PC-3 (cell line): ENCODE measurements around the gene PRPH. TPM values are rescaled to one million over a fixed set of nuclear protein-coding genes. Genes with fewer than 3 reads are reported as not detected.

Source experiments
- ATAC-seq: fragments of 200-7000 bp; cut with Tn5 transposase; 2 replicates; pipeline ENCODE4 v1.9.1; 2020; ENCODE audit warnings: mild to moderate bottlenecking, moderate library complexity
- BruUV-seq: library from RNA; stranded (reverse); fragments of 400-500 nt; replicated peaks from 2 replicates; lab custom pipeline; 2021; lab: Mats Ljungman, UMichigan
- CTCF ChIA-PET: fragments of 300-600 bp; sonication (Branson Sonifier 250); formaldehyde crosslinking; loops from one replicate; lab custom pipeline; 2022; ENCODE audit warnings: antibody characterized with exemption; lab: Charles Lee
- POLR2A ChIA-PET: fragments of 300-600 bp; sonication (Branson Sonifier 250); formaldehyde crosslinking; loops from one replicate; lab custom pipeline; 2022; ENCODE audit warnings: antibody characterized with exemption; ENCODE audit not compliant: unreplicated experiment; lab: Charles Lee
- DNase-seq: peaks from one replicate; pipeline ENCODE4 v3.0.0-alpha.2; 2015
- H2AFZ ChIP-seq: fragments of 300-600 bp; sonication (generic); 2 replicates; pipeline ENCODE4 v1.6.0; 2016; ENCODE audit warnings: antibody characterized with exemption, low read length
- H3F3A ChIP-seq: fragments of 300-600 bp; sonication (generic); one replicate; pipeline ENCODE4 v1.6.0; 2017; ENCODE audit warnings: antibody characterized with exemption, low read length, control low read depth, mild to moderate bottlenecking; ENCODE audit not compliant: unreplicated experiment
- H3K27ac ChIP-seq: fragments of 300-600 bp; sonication (generic); 2 replicates; pipeline ENCODE4 v1.5.1; 2016; ENCODE audit warnings: mild to moderate bottlenecking, low read length
- H3K27me3 ChIP-seq: fragments of 300-600 bp; sonication (generic); 2 replicates; pipeline ENCODE4 v1.6.1; 2016; ENCODE audit warnings: low read length, mixed read lengths
- H3K36me3 ChIP-seq: fragments of 300-600 bp; sonication (generic); 2 replicates; pipeline ENCODE4 v1.6.1; 2016; ENCODE audit warnings: low read depth, mixed run types, low read length, mixed read lengths
- H3K4me1 ChIP-seq: fragments of 300-600 bp; sonication (generic); 2 replicates; pipeline ENCODE4 v1.5.1; 2016; ENCODE audit warnings: low read length; ENCODE audit not compliant: insufficient read depth
- H3K4me2 ChIP-seq: fragments of 300-600 bp; sonication (generic); 2 replicates; pipeline ENCODE4 v1.6.0; 2016; ENCODE audit warnings: low read length
- H3K4me3 ChIP-seq: fragments of 300-600 bp; sonication (generic); 2 replicates; pipeline ENCODE4 v1.5.1; 2016; ENCODE audit warnings: mild to moderate bottlenecking, low read length, mixed read lengths
- H3K79me2 ChIP-seq: fragments of 300-600 bp; sonication (generic); 2 replicates; pipeline ENCODE4 v1.6.1; 2017; ENCODE audit warnings: low read length, mixed read lengths
- H3K9ac ChIP-seq: fragments of 300-600 bp; sonication (generic); 2 replicates; pipeline ENCODE4 v1.6.0; 2016; ENCODE audit warnings: mild to moderate bottlenecking, low read length
- H3K9me2 ChIP-seq: fragments of 300-600 bp; sonication (generic); replicated peaks from 2 replicates; pipeline ENCODE4 v1.6.1; 2016; ENCODE audit warnings: mixed run types, low read length, mixed read lengths
- H3K9me3 ChIP-seq: fragments of 300-600 bp; sonication (generic); 2 replicates; pipeline ENCODE4 v1.6.1; 2016; ENCODE audit warnings: low read length, mixed read lengths
- H4K20me1 ChIP-seq: fragments of 300-600 bp; sonication (generic); 2 replicates; pipeline ENCODE4 v1.6.1; 2016; ENCODE audit warnings: low read length, mixed read lengths
- EZH2 ChIP-seq: fragments of 300-600 bp; sonication (generic); IDR thresholded peaks from one replicate; pipeline ENCODE4 v1.6.1; 2017; ENCODE audit warnings: antibody characterized with exemption, mild to moderate bottlenecking, low read length; ENCODE audit not compliant: unreplicated experiment
- EZH2phosphoT487 ChIP-seq: fragments of 300-600 bp; sonication (generic); IDR thresholded peaks from 2 replicates; pipeline ENCODE4 v1.6.1; 2018; ENCODE audit warnings: mild to moderate bottlenecking, antibody characterized with exemption, low read length, borderline replicate concordance
- intact Hi-C: fragments of 100-400 bp; cut with micrococcal nuclease; formaldehyde crosslinking; loops from 2 replicates; pipeline ENCODE4 v1.9.0; 2023
- total RNA-seq: library from RNA; depleted of rRNA; stranded (reverse); fragments of >200 nt; gene quantifications from 2 replicates; pipeline ENCODE4 v1.2.3, GENCODE V29; 2014
- TF ChIP-seq, protein P1 (sequence below): fragments of 300-600 bp; sonication (generic); conservative IDR thresholded peaks from 2 replicates; pipeline ENCODE4 v1.5.1; 2017; ENCODE audit warnings: antibody characterized with exemption, low read depth, mild to moderate bottlenecking, low read length

The PRPH gene
- total RNA-seq, 1 experiment from 2014 or later, result 0.15 TPM

DNA sequence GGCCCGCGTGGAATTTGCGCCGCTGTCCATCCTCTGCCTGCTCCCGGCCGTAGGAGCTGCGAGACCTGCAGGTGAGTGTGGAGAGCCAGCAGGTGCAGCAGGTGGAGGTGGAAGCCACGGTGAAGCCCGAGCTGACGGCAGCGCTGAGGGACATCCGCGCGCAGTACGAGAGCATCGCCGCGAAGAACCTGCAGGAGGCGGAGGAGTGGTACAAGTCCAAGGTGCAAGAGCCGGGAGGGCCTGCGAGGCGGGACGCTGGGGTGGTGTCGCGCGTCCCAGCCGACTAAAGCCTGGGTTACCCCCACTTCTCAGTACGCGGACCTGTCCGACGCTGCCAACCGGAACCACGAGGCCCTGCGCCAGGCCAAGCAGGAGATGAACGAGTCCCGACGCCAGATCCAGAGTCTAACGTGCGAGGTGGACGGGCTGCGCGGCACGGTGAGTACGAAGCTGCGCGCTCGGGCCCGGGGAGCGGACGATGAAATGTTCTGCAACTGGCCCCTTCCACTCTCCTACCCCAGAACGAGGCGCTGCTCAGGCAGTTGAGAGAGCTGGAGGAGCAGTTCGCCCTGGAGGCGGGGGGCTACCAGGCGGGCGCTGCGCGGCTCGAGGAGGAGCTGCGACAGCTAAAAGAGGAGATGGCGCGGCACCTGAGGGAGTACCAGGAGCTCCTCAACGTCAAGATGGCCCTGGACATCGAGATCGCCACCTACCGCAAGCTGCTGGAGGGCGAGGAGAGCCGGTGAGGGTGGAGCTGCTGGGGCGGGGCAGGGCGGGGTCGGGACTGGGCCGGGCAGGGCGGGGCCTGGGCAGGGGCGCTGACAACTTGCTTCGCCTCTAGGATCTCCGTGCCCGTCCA, 2.1 kb downstream of the PRPH start:
- Histone ChIP-seq H3K9ac (no peak overlapping the region), H4K20me1 (no peaks in the 10 kb centered on the region), H2AFZ (peak overlapping the region; percentile 98), H3K4me3 (peak overlapping the region; percentile 68), H3F3A (no peaks in the 10 kb centered on the region), H3K9me3 (no peaks in the 10 kb centered on the region), H3K4me2 (peak overlapping the region; percentile 96), H3K36me3 (no peaks in the 10 kb centered on the region), H3K27ac (no peak overlapping the region), H3K27me3 (no peaks in the 10 kb centered on the region), H3K79me2 (no peaks in the 10 kb centered on the region), H3K4me1 (peaks cover 12% of the 10 kb centered on the region), H3K9me2 (no peaks in the 10 kb centered on the region)
- no TSS peak for BruUV-seq
- ATAC-seq (peak; percentile 73), DNase-seq (peak; percentile 79)
- no peak for TF ChIP-seq EZH2phosphoT487
- TF ChIP-seq, protein P1, sequence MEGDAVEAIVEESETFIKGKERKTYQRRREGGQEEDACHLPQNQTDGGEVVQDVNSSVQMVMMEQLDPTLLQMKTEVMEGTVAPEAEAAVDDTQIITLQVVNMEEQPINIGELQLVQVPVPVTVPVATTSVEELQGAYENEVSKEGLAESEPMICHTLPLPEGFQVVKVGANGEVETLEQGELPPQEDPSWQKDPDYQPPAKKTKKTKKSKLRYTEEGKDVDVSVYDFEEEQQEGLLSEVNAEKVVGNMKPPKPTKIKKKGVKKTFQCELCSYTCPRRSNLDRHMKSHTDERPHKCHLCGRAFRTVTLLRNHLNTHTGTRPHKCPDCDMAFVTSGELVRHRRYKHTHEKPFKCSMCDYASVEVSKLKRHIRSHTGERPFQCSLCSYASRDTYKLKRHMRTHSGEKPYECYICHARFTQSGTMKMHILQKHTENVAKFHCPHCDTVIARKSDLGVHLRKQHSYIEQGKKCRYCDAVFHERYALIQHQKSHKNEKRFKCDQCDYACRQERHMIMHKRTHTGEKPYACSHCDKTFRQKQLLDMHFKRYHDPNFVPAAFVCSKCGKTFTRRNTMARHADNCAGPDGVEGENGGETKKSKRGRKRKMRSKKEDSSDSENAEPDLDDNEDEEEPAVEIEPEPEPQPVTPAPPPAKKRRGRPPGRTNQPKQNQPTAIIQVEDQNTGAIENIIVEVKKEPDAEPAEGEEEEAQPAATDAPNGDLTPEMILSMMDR, result peak; percentile 32; the same call in 1 of the 2 replicates
- intact Hi-C loops, result no loop called here
- ChIA-PET CTCF (interaction anchor here (0.6 to 2.1 kb wide), 15 partner anchors 8 to 241 kb away, joined by 3 to 14 read pairs (median 5); partner anchors contain the start of gene TROAP), POLR2A (interaction anchor here (0.7 to 1.1 kb wide), 2 partner anchors 26 to 29 kb away, joined by 3 to 4 read pairs; partner anchors contain the start of gene TROAP)

DNA sequence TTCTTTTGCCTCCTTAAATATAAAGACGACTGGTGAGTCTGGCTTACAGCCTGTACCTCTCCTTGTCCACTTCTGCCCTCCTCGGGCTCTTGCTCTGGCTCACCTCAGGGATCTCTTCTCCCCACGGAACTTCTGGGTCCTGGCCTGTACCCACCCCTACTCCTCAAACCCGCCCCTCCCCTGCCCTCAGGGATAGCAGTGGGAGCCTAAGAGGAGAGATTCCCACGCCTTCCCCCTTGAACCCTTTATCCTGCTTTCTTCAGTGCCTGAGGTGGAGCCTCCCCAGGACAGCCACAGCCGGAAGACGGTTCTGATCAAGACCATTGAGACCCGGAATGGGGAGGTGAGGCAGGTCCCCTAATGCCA, 2.7 kb downstream of the PRPH start:
- Histone ChIP-seq H3K27me3 (no peaks in the 10 kb centered on the region), H3K4me1 (peaks cover 12% of the 10 kb centered on the region), H3K9me2 (no peaks in the 10 kb centered on the region), H3K27ac (no peak overlapping the region), H3K36me3 (no peaks in the 10 kb centered on the region), H3K9me3 (no peaks in the 10 kb centered on the region), H2AFZ (peak overlapping the region; percentile 84; the same call in 1 of the 2 replicates), H3K4me2 (peak overlapping the region; percentile 96), H4K20me1 (no peaks in the 10 kb centered on the region), H3K9ac (no peak overlapping the region), H3K79me2 (no peaks in the 10 kb centered on the region), H3K4me3 (peak overlapping the region; percentile 68), H3F3A (no peaks in the 10 kb centered on the region)
- ChIA-PET POLR2A (interaction anchor here (0.7 to 1.1 kb wide), 2 partner anchors 25 to 29 kb away, joined by 3 to 4 read pairs; partner anchors contain the start of gene TROAP), CTCF (interaction anchor here (0.6 to 2.1 kb wide), 14 partner anchors 9 to 283 kb away, joined by 3 to 14 read pairs (median 4); partner anchors contain the start of gene TROAP)
- no peak for DNase-seq
- TF ChIP-seq EZH2 (no peak), EZH2phosphoT487 (no peak)
- TF ChIP-seq, protein P1, result no peak
- intact Hi-C loops, result loop anchor here (1.0 kb wide), 1 partner anchor 40 kb away; the partner anchor contains the start of gene C1QL4
- BruUV-seq, result no TSS peak
- ATAC-seq, result peak; percentile 16; the same call in 1 of the 2 replicates
